HG03520 (cell line): ENCODE results near the gene MYO5A.
"Not testable (repeated sequence)": the region's sequence is repeated elsewhere in the genome, so short reads cannot be mapped to it uniquely, and the experiment has no call there.

Experiments used
- ATAC-seq: cut with Tn5 transposase; IDR thresholded peaks from one replicate; pipeline ENCODE4 v1.9.1; 2021; ENCODE audit warnings: mild to moderate bottlenecking, moderate library complexity; ENCODE audit not compliant: unreplicated experiment

Gene MYO5A

GRCh38 chr15:52424856-52425431 lies 103.7 kb downstream of the MYO5A start:
- no peak for ATAC-seq

GRCh38 chr15:52423852-52424251 lies 104.8 kb downstream of the MYO5A start:
- no peak for ATAC-seq

- no peak for ATAC-seq
These were observed 106.7 kb downstream of the MYO5A start for GRCh38 chr15:52422001-52422400.

- ATAC-seq: peak; percentile 53
These were observed 107.7 kb downstream of the MYO5A start for GRCh38 chr15:52421029-52421428.

GRCh38 chr15:52419494-52419893 lies 109.2 kb downstream of the MYO5A start:
- ATAC-seq: no peak

GRCh38 chr15:52417957-52418356 lies 110.7 kb downstream of the MYO5A start:
- ATAC-seq: no peak

GRCh38 chr15:52417521-52417920 lies 111.2 kb downstream of the MYO5A start:
- no peak for ATAC-seq

GRCh38 chr15:52416566-52416965 lies 112.1 kb downstream of the MYO5A start:
- ATAC-seq: not testable (repeated sequence)

GRCh38 chr15:52415628-52416027 lies 113.1 kb downstream of the MYO5A start:
- no peak for ATAC-seq

GRCh38 chr15:52414936-52415335 lies 113.7 kb downstream of the MYO5A start:
- ATAC-seq: no peak

- ATAC-seq: no peak
These were observed 119.9 kb downstream of the MYO5A start for GRCh38 chr15:52408823-52409222.

- ATAC-seq: no peak
These were observed 121.3 kb downstream of the MYO5A start for GRCh38 chr15:52407374-52407773.

GRCh38 chr15:52406601-52407000 lies 122.1 kb downstream of the MYO5A start:
- no peak for ATAC-seq

- no peak for ATAC-seq
These were observed 122.8 kb downstream of the MYO5A start for GRCh38 chr15:52405856-52406255.

GRCh38 chr15:52397118-52397517 lies 131.6 kb downstream of the MYO5A start:
- no peak for ATAC-seq

GRCh38 chr15:52394118-52394517 lies 134.6 kb downstream of the MYO5A start:
- no peak for ATAC-seq

GRCh38 chr15:52392008-52392687 lies 136.5 kb downstream of the MYO5A start:
- ATAC-seq: no peak

- no peak for ATAC-seq
These were observed 137.6 kb downstream of the MYO5A start for GRCh38 chr15:52391069-52391468.

- no peak for ATAC-seq
These were observed 143.0 kb downstream of the MYO5A start for GRCh38 chr15:52385670-52386069.

- ATAC-seq: peak; percentile 27
These were observed 145.5 kb downstream of the MYO5A start for GRCh38 chr15:52383100-52383588.

- ATAC-seq: no peak
These were observed 146.0 kb downstream of the MYO5A start for GRCh38 chr15:52382647-52383046.

GRCh38 chr15:52379395-52380106 lies 149.1 kb downstream of the MYO5A start:
- ATAC-seq: peak; percentile 59
